Osteoblast (primary cell): Measurements from ENCODE around the gene CNOT4. TPM values are rescaled to one million over a fixed set of nuclear protein-coding genes. Genes with fewer than 3 reads are reported as not detected.

Experiments used
- DNase-seq: peaks from one replicate; pipeline ENCODE4 v3.0.0; 2011; ENCODE audit warnings: low spot score, mixed read lengths; ENCODE audit not compliant: insufficient read length; ENCODE audit errors: missing footprints
- H2AFZ ChIP-seq: 2 replicates; pipeline ENCODE4 v1.6.0; 2011; ENCODE audit warnings: mild to moderate bottlenecking, low read length
- H3K27ac ChIP-seq: 2 replicates; pipeline ENCODE4 v1.5.1; 2011; ENCODE audit warnings: mild to moderate bottlenecking, low read depth, low read length, moderate library complexity
- H3K27me3 ChIP-seq: 2 replicates; pipeline ENCODE4 v1.6.0; 2012; ENCODE audit warnings: mild to moderate bottlenecking, control low read depth, inconsistent platforms, low read length, moderate library complexity; ENCODE audit not compliant: insufficient read depth
- H3K36me3 ChIP-seq: 2 replicates; pipeline ENCODE4 v1.5.1; 2011; ENCODE audit warnings: mild to moderate bottlenecking, low read length, control low read depth, moderate library complexity; ENCODE audit not compliant: insufficient read depth
- H3K4me1 ChIP-seq: 2 replicates; pipeline ENCODE4 v1.5.1; 2011; ENCODE audit warnings: mild to moderate bottlenecking, low read length, control low read depth, moderate library complexity; ENCODE audit not compliant: insufficient read depth
- H3K4me2 ChIP-seq: 2 replicates; pipeline ENCODE4 v1.6.0; 2011; ENCODE audit warnings: mild to moderate bottlenecking, low read length; ENCODE audit not compliant: insufficient read depth
- H3K4me3 ChIP-seq: fragments of 200-600 bp; sonication (generic); 3 replicates; pipeline ENCODE4 v1.5.1; 2012; ENCODE audit warnings: mild to moderate bottlenecking, low read length, inconsistent platforms; ENCODE audit not compliant: insufficient read depth
- H3K79me2 ChIP-seq: 2 replicates; pipeline ENCODE4 v1.6.0; 2012; ENCODE audit warnings: mild to moderate bottlenecking, low read length, control low read depth, inconsistent platforms; ENCODE audit not compliant: insufficient read depth
- H3K9me3 ChIP-seq: 2 replicates; pipeline ENCODE4 v1.5.1; 2011; ENCODE audit warnings: low read depth, low read length, control low read depth
- H4K20me1 ChIP-seq: 2 replicates; pipeline ENCODE4 v1.6.0; 2012; ENCODE audit warnings: mild to moderate bottlenecking, low read length, control low read depth; ENCODE audit not compliant: insufficient read depth
- total RNA-seq: library from RNA; depleted of rRNA; stranded (reverse); fragments of >200 nt; gene quantifications from 2 replicates; pipeline ENCODE4 v1.2.3, GENCODE V29; 2012
- TF ChIP-seq, protein P1 (sequence below): IDR thresholded peaks from 2 replicates; pipeline ENCODE4 v1.5.1; 2011; ENCODE audit warnings: mild to moderate bottlenecking, low read depth, low read length, moderate library complexity; ENCODE audit errors: extremely low read depth

Gene CNOT4
- total RNA-seq, 1 donor = 13.4 TPM

DNA sequence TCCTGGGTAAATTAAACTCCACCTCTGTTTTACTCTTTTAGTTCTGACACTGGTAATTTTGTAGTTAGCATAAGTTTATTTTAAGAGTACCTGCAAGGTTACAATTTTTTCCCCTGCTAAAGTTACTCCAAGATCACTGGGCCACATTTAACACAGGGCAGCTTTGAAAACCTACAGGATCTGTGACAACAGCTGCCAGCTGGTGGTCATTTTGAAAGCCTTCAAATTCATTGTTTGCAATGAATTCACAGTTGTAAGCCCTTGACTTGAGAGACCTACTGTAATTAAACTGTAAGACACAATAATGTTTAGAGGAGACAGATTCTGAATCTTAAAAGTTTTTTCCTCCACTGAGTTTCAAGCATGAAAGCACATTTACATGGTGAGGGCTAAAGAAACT, 129.6 kb downstream of the CNOT4 start:
- TF ChIP-seq, protein P1, sequence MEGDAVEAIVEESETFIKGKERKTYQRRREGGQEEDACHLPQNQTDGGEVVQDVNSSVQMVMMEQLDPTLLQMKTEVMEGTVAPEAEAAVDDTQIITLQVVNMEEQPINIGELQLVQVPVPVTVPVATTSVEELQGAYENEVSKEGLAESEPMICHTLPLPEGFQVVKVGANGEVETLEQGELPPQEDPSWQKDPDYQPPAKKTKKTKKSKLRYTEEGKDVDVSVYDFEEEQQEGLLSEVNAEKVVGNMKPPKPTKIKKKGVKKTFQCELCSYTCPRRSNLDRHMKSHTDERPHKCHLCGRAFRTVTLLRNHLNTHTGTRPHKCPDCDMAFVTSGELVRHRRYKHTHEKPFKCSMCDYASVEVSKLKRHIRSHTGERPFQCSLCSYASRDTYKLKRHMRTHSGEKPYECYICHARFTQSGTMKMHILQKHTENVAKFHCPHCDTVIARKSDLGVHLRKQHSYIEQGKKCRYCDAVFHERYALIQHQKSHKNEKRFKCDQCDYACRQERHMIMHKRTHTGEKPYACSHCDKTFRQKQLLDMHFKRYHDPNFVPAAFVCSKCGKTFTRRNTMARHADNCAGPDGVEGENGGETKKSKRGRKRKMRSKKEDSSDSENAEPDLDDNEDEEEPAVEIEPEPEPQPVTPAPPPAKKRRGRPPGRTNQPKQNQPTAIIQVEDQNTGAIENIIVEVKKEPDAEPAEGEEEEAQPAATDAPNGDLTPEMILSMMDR = no peak
- no peaks in the 10 kb centered on the region for H3K36me3 ChIP-seq

DNA sequence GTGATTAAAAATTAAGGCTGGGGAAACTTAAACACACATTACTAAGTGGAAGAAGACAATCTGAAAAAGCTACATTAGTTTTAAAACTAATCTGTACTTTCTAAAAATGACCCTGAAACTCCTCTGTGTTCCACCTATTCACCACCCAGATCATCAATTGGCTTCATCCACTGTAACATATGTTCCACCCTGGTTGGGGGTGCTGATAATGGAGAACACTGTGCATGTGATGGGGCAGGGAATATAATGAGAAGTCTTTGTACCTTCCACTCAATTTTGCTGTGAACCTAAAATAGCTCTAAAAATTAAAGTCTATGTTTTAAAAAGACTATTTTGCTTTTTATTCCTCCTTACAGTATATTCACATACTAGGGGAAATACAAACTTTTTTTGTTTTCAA, 132.7 kb downstream of the CNOT4 start:
- Histone ChIP-seq H3K27me3 (no peaks in the 10 kb centered on the region), H2AFZ (no peak overlapping the region), H3K9me3 (no peaks in the 10 kb centered on the region), H3K4me2 (no peak overlapping the region), H3K4me1 (no peaks in the 10 kb centered on the region), H3K36me3 (no peaks in the 10 kb centered on the region), H3K27ac (no peak overlapping the region), H4K20me1 (no peaks in the 10 kb centered on the region), H3K79me2 (no peaks in the 10 kb centered on the region), H3K4me3 (no peak overlapping the region)
- TF ChIP-seq, protein P1 = no peak
- no peak for DNase-seq

More for the DNA sequence above, 129.6 kb downstream of the CNOT4 start:
- DNase-seq = no peak
- no peak overlapping the region for H3K4me2 ChIP-seq
- no peak overlapping the region for H2AFZ ChIP-seq
- no peaks in the 10 kb centered on the region for H3K9me3 ChIP-seq
- H4K20me1 ChIP-seq = peaks cover 3% of the 10 kb centered on the region
- peaks cover 5% of the 10 kb centered on the region for H3K4me1 ChIP-seq
- H3K27me3 ChIP-seq = no peaks in the 10 kb centered on the region
- H3K79me2 ChIP-seq = no peaks in the 10 kb centered on the region
- H3K27ac ChIP-seq = no peak overlapping the region
- no peak overlapping the region for H3K4me3 ChIP-seq

DNA sequence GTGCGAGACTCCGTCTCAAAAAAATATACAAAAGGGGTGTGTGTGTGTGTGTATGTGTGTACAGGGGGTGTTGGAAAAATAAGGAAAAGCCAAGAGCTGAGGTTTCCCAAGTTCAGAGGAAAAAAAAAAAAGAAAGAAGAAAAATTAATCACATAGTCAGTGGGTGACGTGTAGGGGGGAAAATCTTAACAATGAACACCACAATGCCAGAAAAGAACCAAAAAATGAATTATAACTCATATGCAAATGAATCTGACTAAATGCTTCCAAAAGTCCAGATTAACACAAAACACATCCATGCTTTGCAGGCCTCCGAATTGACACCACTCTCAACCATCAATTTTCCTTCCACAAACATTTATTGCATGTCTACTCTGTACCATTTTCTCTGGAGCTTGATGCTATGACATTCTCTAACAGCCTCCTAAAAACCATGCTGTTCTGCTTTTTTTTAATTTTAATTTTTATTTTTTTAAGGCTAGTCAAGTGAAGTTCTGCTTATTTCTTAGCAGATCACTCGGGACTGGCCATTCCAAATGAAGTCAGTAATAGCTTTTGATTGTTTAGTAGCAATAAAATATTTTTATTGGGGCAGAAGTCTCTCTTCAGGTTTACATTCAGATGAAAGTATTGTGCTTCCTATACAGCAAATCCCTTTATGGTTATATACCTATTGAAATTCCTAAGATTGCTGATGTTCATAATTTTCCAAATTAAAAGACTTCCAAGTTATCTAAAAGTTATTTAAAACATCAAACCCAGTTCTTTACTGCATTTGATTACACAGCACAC, 133.8 kb downstream of the CNOT4 start:
- no peak overlapping the region for H3K4me2 ChIP-seq
- TF ChIP-seq, protein P1 = no peak
- no peak for DNase-seq
- no peaks in the 10 kb centered on the region for H3K9me3 ChIP-seq
- no peak overlapping the region for H2AFZ ChIP-seq
- H4K20me1 ChIP-seq = no peaks in the 10 kb centered on the region
- H3K36me3 ChIP-seq = no peaks in the 10 kb centered on the region
- no peaks in the 10 kb centered on the region for H3K4me1 ChIP-seq
- H3K79me2 ChIP-seq = no peaks in the 10 kb centered on the region
- H3K27ac ChIP-seq = no peak overlapping the region
- H3K27me3 ChIP-seq = no peaks in the 10 kb centered on the region
- H3K4me3 ChIP-seq = no peak overlapping the region

DNA sequence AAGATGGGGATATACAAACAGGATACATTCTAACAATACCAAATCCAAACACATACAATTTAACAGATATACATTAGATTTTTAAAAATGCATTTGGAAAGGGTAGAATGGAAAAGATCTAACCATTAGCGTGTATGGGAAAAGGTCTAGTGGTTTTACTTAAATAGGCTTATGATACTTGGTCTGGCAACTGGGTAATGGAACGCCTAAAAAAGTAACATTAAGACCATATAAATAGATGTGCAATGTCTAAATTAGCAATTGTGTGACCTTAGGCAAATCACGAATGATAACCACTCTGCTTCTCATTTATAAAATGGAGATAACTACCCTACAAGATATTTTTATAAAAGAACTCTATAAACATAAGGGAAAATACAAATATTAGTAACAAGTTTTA, 135.2 kb downstream of the CNOT4 start:
- H3K79me2 ChIP-seq = no peaks in the 10 kb centered on the region
- H3K27ac ChIP-seq = no peak overlapping the region
- H3K9me3 ChIP-seq = no peaks in the 10 kb centered on the region
- no peak overlapping the region for H3K4me2 ChIP-seq
- no peaks in the 10 kb centered on the region for H3K36me3 ChIP-seq
- H3K4me1 ChIP-seq = no peaks in the 10 kb centered on the region
- no peaks in the 10 kb centered on the region for H4K20me1 ChIP-seq
- H3K27me3 ChIP-seq = no peaks in the 10 kb centered on the region
- H3K4me3 ChIP-seq = no peak overlapping the region
- TF ChIP-seq, protein P1 = no peak
- DNase-seq = no peak
- H2AFZ ChIP-seq = no peak overlapping the region
